HFF-Myc (cell line): ENCODE measurements around the gene CD200R1.

Experiments used
- DNase-seq: peaks from one replicate; pipeline ENCODE4 v3.0.0-alpha.2; 2011; ENCODE audit warnings: low read depth; ENCODE audit errors: extremely low read depth
- H3K4me3 ChIP-seq: replicated peaks from 2 replicates; pipeline ENCODE4 v1.5.1; 2011; ENCODE audit warnings: low read depth, mild to moderate bottlenecking, control low read depth, low read length
- CTCF ChIP-seq: IDR thresholded peaks from 2 replicates; pipeline ENCODE4 v1.5.1; 2012; ENCODE audit warnings: mild to moderate bottlenecking, low read depth, low read length, control low read depth; ENCODE audit errors: missing control alignments

The CD200R1 gene

GRCh38 chr3:112974894-112975293, at the start of gene CD200R1:
TSS of gene CD200R1 (minus strand) at chr3:112975103. CDS start at chr3:112974857, 246 bp downstream.
- DNase-seq, result no peak
- no peak for TF ChIP-seq CTCF
- H3K4me3 ChIP-seq, result no peak within 1 kb of the TSS

GRCh38 chr3:113021471-113021870, 46.6 kb upstream of the CD200R1 start:
- DNase-seq, result no peak
- H3K4me3 ChIP-seq, result no peak overlapping the region
- TF ChIP-seq CTCF, result no peak

GRCh38 chr3:113019182-113020137, 44.6 kb upstream of the CD200R1 start:
- H3K4me3 ChIP-seq, result peak overlapping the region; percentile 76
- DNase-seq, result peak; percentile 75
- no peak for TF ChIP-seq CTCF

- peak overlapping the region; percentile 76 for H3K4me3 ChIP-seq
- DNase-seq, result no peak
- TF ChIP-seq CTCF, result no peak
Observed at GRCh38 chr3:113018536-113019181, 43.8 kb upstream of the CD200R1 start.

- H3K4me3 ChIP-seq, result no peak overlapping the region
- TF ChIP-seq CTCF, result no peak
- no peak for DNase-seq
Observed at GRCh38 chr3:113013593-113013992, 38.7 kb upstream of the CD200R1 start.

GRCh38 chr3:113008117-113008516, 33.2 kb upstream of the CD200R1 start:
- no peak for TF ChIP-seq CTCF
- H3K4me3 ChIP-seq, result no peak overlapping the region
- DNase-seq, result no peak
